GM12864 (cell line): ENCODE results near the gene CA5A.
A peak's percentile ranks its signal among the peaks of the same experiment; 100 is the strongest.
"Not testable (repeated sequence)": the region's sequence is repeated elsewhere in the genome, so short reads cannot be mapped to it uniquely, and the experiment has no call there.

Source experiments
- DNase-seq: peaks from one replicate; pipeline ENCODE4 v3.0.0-alpha.2; 2011; ENCODE audit warnings: low read depth
- H3K4me3 ChIP-seq: 2 replicates; pipeline ENCODE4 v1.5.1; 2011; ENCODE audit warnings: mild to moderate bottlenecking, low read depth, low read length, control low read depth
- TF ChIP-seq, protein P1 (sequence below): IDR thresholded peaks from 2 replicates; pipeline ENCODE4 v1.5.1; 2011; ENCODE audit warnings: low read depth, mild to moderate bottlenecking, moderate library complexity, low read length, control low read depth, inconsistent platforms; ENCODE audit errors: missing control alignments

Gene CA5A

DNA sequence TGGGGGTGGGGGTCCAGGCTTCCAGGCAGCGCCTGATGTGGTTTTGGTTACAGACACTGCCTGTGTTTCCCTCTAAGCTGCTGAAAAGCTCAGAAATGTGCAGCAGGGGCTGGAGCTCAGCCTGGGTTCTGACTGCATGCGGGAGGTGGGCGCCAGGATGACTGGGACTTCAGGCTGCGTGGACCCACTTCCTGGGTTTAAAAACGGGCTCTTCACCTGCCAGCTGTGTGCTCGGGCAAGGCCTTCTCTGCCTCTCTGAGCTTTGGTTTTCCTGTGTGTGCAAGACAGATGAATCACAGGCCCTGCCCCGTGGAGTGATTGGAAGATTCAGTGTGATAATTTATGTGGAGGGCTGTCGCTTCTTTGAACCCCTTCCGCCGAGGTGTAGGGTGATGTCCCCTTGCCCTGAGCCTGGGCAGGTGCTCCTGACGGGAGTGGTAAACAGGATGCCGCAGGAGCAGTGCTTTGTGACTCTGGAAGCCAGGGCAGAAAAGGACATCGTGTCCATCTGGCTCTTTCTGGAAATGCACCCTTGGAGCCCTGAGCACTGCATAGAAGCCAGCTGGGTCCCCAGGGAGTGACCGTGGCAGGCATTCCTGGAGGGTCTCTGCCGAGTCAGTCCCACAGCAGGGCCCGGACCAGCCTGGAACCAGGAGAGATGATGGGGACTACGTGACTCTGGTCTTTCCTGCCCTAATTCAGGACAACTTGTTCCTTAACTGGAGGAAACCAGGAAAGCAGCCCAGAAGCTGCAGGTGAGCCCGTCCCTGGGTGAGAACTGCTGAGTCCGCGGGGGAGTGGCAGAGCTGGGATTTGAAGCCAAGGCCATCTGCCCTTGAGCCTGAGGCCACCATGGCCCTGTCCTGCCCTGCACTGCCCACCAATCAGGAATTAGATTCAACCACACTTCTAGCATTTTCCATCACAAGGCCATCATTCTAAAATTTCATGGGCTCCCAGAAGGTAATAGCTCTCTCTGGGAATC lies 38.5 kb downstream of the CA5A start:
- H3K4me3 ChIP-seq = no peak overlapping the region
- TF ChIP-seq, protein P1, sequence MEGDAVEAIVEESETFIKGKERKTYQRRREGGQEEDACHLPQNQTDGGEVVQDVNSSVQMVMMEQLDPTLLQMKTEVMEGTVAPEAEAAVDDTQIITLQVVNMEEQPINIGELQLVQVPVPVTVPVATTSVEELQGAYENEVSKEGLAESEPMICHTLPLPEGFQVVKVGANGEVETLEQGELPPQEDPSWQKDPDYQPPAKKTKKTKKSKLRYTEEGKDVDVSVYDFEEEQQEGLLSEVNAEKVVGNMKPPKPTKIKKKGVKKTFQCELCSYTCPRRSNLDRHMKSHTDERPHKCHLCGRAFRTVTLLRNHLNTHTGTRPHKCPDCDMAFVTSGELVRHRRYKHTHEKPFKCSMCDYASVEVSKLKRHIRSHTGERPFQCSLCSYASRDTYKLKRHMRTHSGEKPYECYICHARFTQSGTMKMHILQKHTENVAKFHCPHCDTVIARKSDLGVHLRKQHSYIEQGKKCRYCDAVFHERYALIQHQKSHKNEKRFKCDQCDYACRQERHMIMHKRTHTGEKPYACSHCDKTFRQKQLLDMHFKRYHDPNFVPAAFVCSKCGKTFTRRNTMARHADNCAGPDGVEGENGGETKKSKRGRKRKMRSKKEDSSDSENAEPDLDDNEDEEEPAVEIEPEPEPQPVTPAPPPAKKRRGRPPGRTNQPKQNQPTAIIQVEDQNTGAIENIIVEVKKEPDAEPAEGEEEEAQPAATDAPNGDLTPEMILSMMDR = no peak
- no peak for DNase-seq

DNA sequence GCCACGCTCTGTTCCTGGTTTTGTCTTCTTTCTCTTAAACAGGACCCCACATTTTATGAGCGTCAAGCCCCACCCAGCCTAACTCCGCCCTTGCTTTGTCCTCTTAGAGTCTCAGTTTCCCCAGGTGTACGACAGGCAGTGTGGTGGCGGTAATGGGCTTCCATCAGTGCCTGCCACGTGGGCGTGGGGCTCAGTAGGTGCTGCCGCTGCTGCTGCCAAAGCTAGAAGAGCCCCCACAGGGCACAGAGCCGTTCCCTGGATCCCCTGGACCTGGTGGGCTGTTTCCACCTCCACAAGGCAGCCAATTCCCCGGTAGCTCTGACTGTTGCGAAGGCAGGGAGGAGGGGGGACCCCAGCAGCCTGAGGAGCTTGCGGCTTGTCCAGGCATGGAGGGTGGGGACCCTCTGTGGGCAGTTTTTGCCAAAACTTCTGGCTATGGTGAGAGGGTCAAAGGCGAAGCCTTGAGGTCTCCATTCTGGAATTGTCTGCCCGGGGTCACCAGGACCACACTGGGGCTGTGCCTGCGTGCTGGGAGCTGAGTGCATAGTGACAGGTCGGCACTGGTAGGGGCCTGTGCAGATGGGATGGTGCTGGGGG lies 39.3 kb downstream of the CA5A start:
- not testable (repeated sequence) for DNase-seq, H3K4me3 ChIP-seq

DNA sequence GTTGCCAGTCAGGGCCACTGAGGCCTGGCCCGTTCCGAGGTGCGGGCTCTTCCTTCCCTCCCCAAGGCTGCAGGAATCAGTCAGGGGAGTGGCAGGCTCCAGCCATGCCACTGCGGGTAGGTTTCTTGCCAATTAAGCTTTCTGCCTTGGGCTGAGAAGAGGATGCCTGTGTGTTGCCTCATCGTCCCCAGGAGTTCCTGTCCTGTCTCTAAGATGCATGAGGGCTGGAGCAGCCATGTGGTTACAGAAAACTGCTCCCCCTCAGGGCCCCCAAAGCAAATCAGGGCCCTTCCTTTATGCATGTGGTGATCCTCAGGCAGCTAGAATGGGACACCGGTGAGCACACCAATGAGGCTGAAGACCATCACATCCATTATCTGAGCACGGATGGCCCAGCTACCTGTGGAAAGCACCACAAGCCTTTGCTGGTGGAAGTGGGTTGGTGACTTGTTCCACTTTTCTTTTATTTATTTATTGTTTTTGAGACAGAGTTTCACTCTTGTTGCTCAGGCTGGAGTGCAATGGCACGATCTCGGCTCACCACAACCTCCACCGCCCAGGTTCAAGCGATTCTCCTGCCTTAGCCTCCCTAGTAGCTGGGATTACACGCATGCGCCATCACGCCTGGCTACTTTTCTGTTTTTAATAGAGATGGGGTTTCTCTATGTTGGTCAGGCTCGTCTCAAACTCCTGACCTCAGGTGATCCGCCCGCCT lies 40.0 kb downstream of the CA5A start:
- H3K4me3 ChIP-seq, DNase-seq: not testable (repeated sequence)

DNA sequence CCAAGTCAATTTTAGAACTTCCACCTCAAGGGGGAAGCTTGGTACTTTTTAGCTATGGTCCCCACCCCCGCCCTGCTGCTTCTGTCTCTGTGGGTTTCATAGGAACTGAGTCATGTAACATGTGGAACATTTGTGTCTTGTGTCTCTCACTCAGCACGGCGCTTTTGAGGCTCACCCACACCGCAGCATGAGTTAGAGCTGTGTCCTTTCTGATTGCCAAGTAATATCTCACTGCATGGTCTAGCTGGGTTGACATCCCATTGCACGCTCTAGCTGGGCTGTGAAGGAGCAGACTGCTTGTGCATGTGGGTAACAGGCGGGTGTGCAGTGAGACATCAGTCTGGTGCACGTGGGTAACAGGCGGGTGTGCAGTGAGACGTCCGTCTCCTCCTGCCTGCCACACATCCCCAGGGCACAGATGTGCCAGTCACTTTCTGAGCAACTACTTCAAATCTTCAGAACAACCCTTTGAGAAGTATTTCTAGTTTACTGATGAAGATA lies 40.6 kb downstream of the CA5A start:
- peak; percentile 66 for DNase-seq
- TF ChIP-seq, protein P1 = no peak
- H3K4me3 ChIP-seq = no peak overlapping the region

DNA sequence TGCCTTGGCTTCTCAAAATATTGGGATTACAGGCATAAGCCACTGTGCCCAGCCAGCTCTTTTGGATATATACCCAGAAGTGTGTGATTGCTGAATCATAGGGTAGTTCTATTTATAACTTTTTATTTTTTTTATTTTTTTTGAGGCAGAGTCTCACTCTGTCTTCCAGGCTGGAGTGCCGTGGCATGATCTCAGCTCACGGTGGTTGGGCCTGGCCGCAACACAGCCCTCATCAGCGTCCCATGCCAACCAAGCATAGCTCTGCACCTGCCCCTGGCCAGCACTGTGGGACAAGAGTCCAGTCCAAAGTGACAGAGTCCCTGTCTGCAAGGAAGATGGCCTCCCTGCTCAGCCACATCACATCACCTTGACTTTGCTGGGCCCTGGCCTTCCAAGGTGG lies 42.3 kb downstream of the CA5A start:
- not testable (repeated sequence) for H3K4me3 ChIP-seq, DNase-seq

DNA sequence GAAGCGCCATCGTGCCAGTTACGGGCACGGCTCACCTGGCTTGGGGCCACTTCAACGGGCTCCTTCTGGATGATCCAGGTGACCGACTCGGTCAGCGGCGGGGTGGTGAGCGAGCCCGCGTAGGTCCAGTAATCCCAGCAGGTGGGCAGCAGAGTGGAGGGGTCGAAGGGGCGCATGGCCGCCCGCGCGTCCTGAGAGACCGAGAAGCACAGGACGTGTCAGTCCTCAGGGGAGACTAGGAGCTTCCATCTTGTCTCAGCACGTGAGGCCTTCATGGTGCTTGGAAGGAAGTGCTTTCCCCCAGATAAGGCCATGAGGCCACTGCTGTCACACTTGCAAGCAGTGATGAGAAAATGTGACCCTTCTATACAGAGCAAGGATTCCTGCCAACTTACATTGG lies 44.6 kb downstream of the CA5A start:
- TF ChIP-seq, protein P1 = no peak
- no peak for DNase-seq
- H3K4me3 ChIP-seq = no peak overlapping the region

DNA sequence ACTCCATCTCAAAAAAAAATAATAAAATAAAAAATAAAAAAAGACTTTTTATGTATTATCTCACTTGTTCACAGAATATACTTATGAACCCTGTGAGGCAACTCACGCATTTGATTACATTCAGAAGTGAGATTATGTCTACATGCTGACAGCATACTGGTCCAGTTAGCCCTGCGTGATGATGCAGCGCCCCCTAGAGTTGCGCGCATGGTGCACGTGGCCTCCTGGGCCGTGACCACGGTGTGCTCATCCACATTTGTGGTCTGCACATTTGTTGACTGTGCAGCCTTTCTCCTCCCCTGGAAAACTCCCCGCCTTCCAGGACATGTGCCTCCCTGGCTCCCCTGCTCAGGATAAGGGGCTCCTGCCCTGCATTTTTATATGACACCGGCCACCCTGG lies 46.6 kb downstream of the CA5A start:
- TF ChIP-seq, protein P1 = peak; percentile 21
- not testable (repeated sequence) for DNase-seq, H3K4me3 ChIP-seq

DNA sequence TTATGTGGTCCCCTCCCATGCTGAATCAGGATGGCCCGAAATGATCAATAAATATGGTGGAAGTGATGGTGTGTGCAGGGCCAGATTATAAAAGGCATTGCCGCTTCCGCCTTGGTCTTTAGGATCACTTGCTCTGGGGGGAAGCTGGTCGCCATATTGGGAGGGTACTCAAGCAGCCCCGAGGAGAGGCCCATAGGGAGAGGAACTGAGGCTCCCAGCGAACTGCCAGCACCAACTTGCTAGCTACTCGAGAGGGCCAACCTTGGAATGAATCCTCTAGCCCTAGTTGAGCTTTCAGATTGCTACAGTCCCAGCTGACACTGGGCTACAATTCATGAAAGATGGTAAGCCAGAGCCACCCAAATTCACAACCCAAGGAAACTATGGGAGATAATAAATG lies 48.0 kb downstream of the CA5A start:
- H3K4me3 ChIP-seq, DNase-seq: not testable (repeated sequence)

DNA sequence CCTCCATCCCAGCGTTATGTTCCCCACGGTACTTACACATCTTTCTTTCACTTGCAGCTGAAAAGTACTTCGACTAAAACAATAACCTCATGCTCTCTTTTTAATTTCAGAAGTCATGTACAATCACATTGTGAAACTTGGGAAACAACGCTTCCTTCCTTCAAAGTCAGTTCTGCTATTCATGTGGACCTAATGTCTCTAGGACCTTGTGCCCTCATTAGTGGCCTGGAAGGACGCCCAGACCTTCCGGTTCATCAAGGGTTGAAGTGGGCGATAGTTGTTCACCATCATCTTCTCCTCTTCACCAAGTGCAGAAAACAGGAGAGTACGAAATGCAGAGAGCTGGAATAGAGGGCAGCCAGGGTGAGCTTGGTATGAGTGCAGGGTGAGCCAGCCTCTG lies 48.4 kb downstream of the CA5A start:
- DNase-seq = not testable (repeated sequence)

DNA sequence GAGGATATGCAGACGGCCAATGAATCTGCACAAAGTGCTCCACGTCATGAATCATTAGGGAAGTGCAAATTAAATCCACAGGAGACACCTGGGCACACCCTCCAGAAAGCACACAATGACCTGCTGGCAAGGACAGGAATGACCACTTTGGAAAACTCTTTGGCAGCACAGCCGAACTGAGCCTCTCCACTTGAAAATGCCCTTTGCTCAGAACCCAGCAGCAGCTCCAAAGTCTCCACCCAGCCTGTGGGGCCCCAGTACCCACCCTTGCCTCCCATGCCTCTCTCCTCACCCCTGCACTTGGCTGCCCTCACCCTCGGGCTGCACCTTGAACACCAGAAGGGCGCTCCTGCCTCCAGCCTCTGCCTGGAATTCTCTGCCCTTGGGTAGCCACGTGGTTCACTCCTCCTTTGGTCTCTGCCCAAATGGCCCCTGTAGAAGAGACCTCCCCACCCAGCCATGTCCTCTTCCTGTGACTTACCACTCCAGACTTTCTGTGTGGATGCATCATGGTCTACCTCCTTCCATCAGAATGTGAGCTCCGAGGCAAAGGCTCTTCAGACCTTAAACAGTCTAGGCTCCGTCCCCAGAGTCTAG lies 50.9 kb downstream of the CA5A start:
- not testable (repeated sequence) for H3K4me3 ChIP-seq, DNase-seq

More for the DNA sequence above, 48.4 kb downstream of the CA5A start:
- not testable (repeated sequence) for H3K4me3 ChIP-seq
